ENCODE results near the gene ARHGAP22. TPM values are rescaled to one million over a fixed set of nuclear protein-coding genes. Genes with fewer than 3 reads are reported as not detected.

ARHGAP22 gene
- polyA plus RNA-seq, 1 of the 3 experiments (the other 2 are of a cell fraction), result 12.4 TPM

DNA sequence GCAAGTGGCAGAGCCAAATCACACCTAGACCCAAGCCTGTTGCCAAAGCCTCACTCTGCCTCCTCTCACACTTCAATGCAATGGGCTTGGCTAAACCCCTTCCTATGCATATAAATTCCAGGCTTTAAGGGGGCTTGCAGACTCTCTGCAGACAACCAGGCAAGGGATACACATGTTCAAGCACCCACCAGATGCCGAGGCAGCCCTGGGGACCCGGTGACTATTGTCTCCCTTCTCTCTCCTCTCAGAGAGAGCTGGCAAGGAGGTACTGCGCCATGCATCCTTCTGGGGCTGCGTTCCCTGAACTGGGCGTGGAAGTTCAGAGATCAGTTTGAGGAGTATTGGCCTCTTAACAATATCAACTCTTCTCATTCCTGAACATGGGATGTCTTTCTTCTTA, 131.2 kb downstream of the ARHGAP22 start:
- Histone ChIP-seq H3K9ac (no peak overlapping the region), H4K20me1 (ENCODE audit: insufficient read depth) (peaks cover 26% of the 10 kb centered on the region), H3K36me3 (replicated peaks in 1 of 2; ENCODE audit: control insufficient read depth in 1 of 2, insufficient read depth in 2 of 2, low read length in 1 of 2) (peaks cover 0 to 5% of the 10 kb centered on the region in 2 experiments), H3K9me2 (no peaks in the 10 kb centered on the region), H3K4me1 (ENCODE audit: control insufficient read depth in 1 of 2, insufficient read depth in 2 of 2, low read depth in 1 of 2, low read length in 1 of 2) (peaks cover 0 to 52% of the 10 kb centered on the region in 2 experiments; a peak in 1 of 4 replicates), H3K4me3 (ENCODE audit: low read depth in 2 of 2, low read length in 1 of 2) (no peak overlapping the region), H3F3A (replicated peaks; ENCODE audit: insufficient read depth) (peaks cover 3% of the 10 kb centered on the region), H3K79me2 (ENCODE audit: insufficient read depth) (peaks cover 59% of the 10 kb centered on the region; the same call in 1 of the 2 replicates), H3K27ac (ENCODE audit: low read depth in 2 of 2, low read length in 1 of 2) (no peak overlapping the region), H3K27me3 (ENCODE audit: insufficient read depth) (no peaks in the 10 kb centered on the region), H2AFZ (ENCODE audit: low read depth) (no peak overlapping the region), H3K9me3 (no peaks in the 10 kb centered on the region), H3K4me2 (no peak overlapping the region)
- CTCF ChIA-PET, result no interaction called here
- TF ChIP-seq ZBTB33 (IDR thresholded peaks at IDR 0.05; ENCODE audit: borderline replicate concordance, low read depth) (no peak), REST (IDR thresholded peaks at IDR 0.05; ENCODE audit: low read depth, low read length) (no peak), TAF1 (IDR thresholded peaks at IDR 0.05; ENCODE audit: borderline replicate concordance, low read depth, low read length) (no peak), RFX5 (IDR thresholded peaks at IDR 0.05; ENCODE audit: low read length) (no peak)
- TF ChIP-seq, protein P1, sequence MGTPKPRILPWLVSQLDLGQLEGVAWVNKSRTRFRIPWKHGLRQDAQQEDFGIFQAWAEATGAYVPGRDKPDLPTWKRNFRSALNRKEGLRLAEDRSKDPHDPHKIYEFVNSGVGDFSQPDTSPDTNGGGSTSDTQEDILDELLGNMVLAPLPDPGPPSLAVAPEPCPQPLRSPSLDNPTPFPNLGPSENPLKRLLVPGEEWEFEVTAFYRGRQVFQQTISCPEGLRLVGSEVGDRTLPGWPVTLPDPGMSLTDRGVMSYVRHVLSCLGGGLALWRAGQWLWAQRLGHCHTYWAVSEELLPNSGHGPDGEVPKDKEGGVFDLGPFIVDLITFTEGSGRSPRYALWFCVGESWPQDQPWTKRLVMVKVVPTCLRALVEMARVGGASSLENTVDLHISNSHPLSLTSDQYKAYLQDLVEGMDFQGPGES (IDR thresholded peaks at IDR 0.05; ENCODE audit: low read depth, low read length), result no peak
- DNase-seq, result no peak
- 96% methylated on average over 4 of the region's 5 CpGs for WGBS (ENCODE audit: low lambda C conversion rate)
- POLR2A ChIA-PET, result no interaction called here

DNA sequence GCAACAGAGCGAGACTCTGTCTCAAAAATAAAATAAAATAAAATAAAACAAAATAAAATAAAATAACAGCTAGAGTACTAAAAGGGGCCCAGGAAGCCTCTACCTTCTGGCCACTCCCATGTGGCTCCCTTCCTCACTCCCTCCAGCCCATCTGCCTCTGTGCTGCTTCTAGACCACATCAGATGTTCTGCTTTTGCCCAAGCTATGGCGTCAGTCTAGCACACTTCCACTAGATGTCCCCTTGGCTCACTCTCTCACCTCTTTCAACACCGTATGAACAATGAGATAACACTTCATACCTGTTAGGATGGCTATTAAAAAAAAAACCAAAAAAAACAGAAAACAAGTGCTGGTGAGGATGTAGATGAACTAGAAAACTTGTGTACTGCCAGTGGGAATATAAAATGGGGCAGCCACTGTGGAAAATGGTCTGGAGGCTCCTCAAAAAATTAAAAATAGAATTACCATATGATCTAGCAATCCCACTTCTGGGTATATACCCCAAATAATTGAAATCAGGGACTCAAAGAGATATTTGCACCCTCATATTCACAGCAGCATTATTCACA, 132.3 kb downstream of the ARHGAP22 start:
- no peaks in the 10 kb centered on the region for H3K9me2 ChIP-seq
- peaks cover 3% of the 10 kb centered on the region for H3F3A ChIP-seq (replicated peaks; ENCODE audit: insufficient read depth)
- TF ChIP-seq MEF2A (IDR thresholded peaks at IDR 0.05; ENCODE audit: borderline replicate concordance, low read depth) (no peak), CHD2 (IDR thresholded peaks at IDR 0.05; ENCODE audit: low read length, partially characterized antibody) (no peak), ZBTB33 (IDR thresholded peaks at IDR 0.05; ENCODE audit: borderline replicate concordance, low read depth) (no peak), RFX5 (IDR thresholded peaks at IDR 0.05; ENCODE audit: low read length) (no peak), POLR2AphosphoS5 (IDR thresholded peaks at IDR 0.05; ENCODE audit: low read depth, low read length) (no peak), TAF1 (IDR thresholded peaks at IDR 0.05; ENCODE audit: borderline replicate concordance, low read depth, low read length) (no peak), FOXJ3 (CRISPR knock-in tag; IDR thresholded peaks at IDR 0.05) (no peak), ELF1 (IDR thresholded peaks at IDR 0.05) (no peak), NRF1 (IDR thresholded peaks at IDR 0.05; ENCODE audit: low read depth, low read length) (no peak), JUND (IDR thresholded peaks at IDR 0.05) (no peak), EZH2phosphoT487 (IDR thresholded peaks at IDR 0.05; ENCODE audit: borderline replicate concordance, low read depth) (no peak)
- TF ChIP-seq, protein P1 (IDR thresholded peaks at IDR 0.05; ENCODE audit: low read depth, low read length), result no peak
- TF ChIP-seq, protein P2, sequence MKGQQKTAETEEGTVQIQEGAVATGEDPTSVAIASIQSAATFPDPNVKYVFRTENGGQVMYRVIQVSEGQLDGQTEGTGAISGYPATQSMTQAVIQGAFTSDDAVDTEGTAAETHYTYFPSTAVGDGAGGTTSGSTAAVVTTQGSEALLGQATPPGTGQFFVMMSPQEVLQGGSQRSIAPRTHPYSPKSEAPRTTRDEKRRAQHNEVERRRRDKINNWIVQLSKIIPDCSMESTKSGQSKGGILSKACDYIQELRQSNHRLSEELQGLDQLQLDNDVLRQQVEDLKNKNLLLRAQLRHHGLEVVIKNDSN (IDR thresholded peaks at IDR 0.05; ENCODE audit: borderline replicate concordance, low read depth), result no peak
- H3K27me3 ChIP-seq (ENCODE audit: insufficient read depth), result no peaks in the 10 kb centered on the region
- H3K9me3 ChIP-seq, result no peaks in the 10 kb centered on the region
- POLR2A ChIA-PET, result no interaction called here
- no peak overlapping the region for H3K4me2 ChIP-seq
- WGBS (ENCODE audit: low lambda C conversion rate), result 95% methylated on average over 2 of the region's 3 CpGs
- CTCF ChIA-PET, result interaction anchor here (1.8 kb wide), 1 partner anchor 184 kb away, joined by 5 read pairs; no protein-coding TSS in a partner anchor
- peaks cover 0 to 5% of the 10 kb centered on the region in 2 experiments for H3K36me3 ChIP-seq (replicated peaks in 1 of 2; ENCODE audit: control insufficient read depth in 1 of 2, insufficient read depth in 2 of 2, low read length in 1 of 2)
- H3K27ac ChIP-seq (ENCODE audit: low read depth in 2 of 2, low read length in 1 of 2), result no peak overlapping the region
- peaks cover 55% of the 10 kb centered on the region for H3K79me2 ChIP-seq (ENCODE audit: insufficient read depth)
- H2AFZ ChIP-seq (ENCODE audit: low read depth), result no peak overlapping the region
- no peak for DNase-seq
- peaks cover 0 to 52% of the 10 kb centered on the region in 2 experiments; a peak in 1 of 4 replicates for H3K4me1 ChIP-seq (ENCODE audit: control insufficient read depth in 1 of 2, insufficient read depth in 2 of 2, low read depth in 1 of 2, low read length in 1 of 2)
- no peak overlapping the region for H3K4me3 ChIP-seq (ENCODE audit: low read depth in 2 of 2, low read length in 1 of 2)
- H3K9ac ChIP-seq, result no peak overlapping the region
- H4K20me1 ChIP-seq (ENCODE audit: insufficient read depth), result peaks cover 28% of the 10 kb centered on the region
